22Rv1 (cell line): ENCODE data around the gene GSG1L.

ENCODE experiments used
- ZFX ChIP-seq: fragments of 450-650 bp; IDR thresholded peaks from 2 replicates; pipeline ENCODE4 v1.6.1; 2017; ENCODE audit warnings: antibody characterized with exemption, borderline replicate concordance
- TF ChIP-seq, protein P1 (sequence below): fragments of 450-650 bp; IDR thresholded peaks from 2 replicates; pipeline ENCODE4 v1.5.1; 2017; ENCODE audit warnings: mild to moderate bottlenecking

DNA sequence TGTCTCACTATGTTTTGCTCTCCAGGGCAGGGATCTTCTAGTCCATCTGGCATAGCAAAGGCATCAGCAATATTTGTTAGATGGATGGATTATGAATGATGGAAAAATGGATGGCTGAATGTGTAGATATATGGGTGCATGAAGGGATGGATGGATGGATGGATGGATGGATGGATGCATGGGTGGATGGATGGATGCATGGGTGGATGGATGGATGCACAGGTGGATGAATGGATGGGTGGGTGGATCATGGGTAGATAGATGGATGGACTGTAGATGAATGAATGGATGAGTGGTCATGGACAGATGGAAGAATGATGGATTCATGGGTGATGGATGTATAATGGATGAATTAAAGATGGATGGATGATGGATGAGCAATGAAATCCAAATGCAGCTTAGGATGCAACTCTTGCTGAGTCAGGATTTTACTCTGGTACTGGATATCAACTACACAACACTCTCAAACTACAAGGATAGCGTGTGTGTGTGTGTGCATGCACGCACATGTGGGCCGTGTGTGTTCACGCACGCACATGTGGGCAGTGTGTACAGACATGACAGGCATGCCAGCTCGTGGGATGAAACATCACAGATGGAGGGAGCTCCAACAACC lies 34.0 kb downstream of the GSG1L start:
- TF ChIP-seq, protein P1, sequence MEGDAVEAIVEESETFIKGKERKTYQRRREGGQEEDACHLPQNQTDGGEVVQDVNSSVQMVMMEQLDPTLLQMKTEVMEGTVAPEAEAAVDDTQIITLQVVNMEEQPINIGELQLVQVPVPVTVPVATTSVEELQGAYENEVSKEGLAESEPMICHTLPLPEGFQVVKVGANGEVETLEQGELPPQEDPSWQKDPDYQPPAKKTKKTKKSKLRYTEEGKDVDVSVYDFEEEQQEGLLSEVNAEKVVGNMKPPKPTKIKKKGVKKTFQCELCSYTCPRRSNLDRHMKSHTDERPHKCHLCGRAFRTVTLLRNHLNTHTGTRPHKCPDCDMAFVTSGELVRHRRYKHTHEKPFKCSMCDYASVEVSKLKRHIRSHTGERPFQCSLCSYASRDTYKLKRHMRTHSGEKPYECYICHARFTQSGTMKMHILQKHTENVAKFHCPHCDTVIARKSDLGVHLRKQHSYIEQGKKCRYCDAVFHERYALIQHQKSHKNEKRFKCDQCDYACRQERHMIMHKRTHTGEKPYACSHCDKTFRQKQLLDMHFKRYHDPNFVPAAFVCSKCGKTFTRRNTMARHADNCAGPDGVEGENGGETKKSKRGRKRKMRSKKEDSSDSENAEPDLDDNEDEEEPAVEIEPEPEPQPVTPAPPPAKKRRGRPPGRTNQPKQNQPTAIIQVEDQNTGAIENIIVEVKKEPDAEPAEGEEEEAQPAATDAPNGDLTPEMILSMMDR: no peak
- TF ChIP-seq ZFX: no peak
